Inflammatory macrophage treated with lipopolysaccharide for 1 hour (primary cell): ENCODE data around the gene SAMD10.
"Not testable (repeated sequence)": the region's sequence is repeated elsewhere in the genome, so short reads cannot be mapped to it uniquely, and the experiment has no call there.

Source experiments
- DNase-seq, 2 donors: peaks; one replicate each; pipeline ENCODE4 v3.0.0-alpha.2; 2020 to 2022

Gene SAMD10

DNA sequence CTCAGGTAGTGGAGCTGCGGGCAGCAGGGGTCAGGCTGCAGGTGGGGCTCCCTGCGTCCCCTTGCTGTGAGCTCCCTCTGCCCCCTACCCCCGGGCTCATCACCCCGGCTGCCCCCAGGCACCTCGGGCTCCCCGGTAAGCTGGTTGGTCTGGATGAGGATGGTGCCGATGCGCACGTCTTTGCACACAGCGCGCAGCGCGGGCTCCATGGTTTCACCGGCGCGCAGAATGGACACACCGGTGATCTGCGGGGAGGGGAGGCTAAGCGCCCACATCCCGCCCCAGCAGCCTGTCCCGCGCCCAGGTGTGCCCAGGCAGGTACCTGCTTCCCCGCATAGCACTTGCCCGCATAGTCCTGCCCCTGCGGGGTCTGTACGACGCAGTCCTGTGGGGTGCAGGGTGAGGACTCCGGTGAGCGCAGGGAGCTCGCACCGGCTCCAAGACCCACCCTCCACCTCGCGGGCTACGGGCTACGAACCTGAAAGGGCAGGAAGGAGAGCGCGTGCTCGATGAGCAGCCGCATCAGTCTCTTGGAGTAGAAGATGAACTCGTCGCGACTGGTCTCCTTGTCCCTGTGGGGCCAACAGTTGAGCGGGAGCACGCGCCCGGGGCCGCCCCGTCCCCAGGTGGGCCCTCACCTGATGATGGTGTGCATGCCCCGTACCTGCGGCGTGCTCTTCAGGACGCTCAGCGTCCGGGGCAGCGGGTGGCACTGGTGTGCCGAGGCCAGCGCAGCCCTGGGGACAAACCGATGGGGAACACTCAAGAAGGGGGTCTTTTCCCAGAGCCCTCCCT lies 38.8 kb downstream of the SAMD10 start:
- no peak for DNase-seq

DNA sequence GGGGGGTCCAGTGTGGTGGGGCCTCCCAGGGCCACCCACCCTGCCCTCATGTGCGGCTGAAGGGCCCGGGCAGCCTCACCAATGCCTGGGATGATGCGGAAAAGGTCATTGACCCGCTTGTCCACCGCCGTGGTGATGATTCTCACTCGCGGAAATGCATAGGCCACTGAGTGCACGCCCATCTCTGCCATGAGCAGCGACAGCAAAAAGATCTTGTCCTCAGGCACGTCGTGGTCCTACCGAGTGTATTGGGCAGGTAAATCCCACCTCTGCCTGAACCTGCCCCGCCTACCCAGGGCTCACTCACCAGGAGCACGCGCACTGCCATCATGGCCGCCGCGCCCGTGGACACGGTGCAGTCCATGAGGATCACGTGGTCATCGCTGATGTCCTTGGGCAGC lies 39.4 kb downstream of the SAMD10 start:
- no peak for DNase-seq

DNA sequence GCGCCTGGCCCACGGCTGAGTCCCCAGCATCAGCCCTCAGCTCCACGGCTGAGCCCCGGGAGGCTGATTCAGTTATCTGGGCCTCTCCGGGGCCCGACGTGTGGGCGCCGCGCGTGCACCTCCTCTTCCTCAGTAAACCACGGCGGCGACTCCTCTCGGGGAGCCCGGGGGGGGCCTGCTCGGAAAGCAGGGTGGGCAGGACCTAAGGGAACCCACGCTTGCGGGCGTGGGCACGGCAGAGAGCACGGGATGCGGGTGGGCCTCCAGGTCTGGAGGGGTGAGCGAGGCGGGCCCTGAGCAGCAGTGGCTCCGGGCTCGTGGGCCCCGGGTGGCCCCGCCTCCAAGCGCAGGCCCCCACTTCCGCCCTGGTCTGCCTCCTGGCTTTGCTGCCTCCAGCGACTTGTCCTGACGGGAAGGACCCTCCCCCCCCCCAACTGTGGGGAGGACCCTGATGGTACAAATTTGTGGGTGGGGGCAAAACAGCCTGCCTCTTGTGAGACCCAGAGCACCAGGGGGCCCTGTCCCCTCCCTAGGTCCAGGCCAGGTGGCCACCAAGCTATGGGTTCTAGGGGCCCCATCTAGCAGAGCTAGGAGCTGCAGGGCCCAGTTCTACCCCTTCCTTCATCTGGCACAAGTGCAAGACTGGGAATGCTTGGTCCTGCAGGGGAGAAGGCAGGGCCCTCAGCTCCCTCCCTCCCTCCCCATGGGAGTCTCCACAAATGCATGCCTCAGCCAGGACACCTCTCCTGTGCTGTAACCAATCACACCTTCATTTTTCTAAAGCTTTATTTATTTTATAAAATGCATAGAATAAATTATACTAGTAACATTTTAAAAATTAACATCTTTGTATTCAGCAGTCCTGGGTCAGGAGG lies 40.1 kb downstream of the SAMD10 start:
- DNase-seq: no peak

DNA sequence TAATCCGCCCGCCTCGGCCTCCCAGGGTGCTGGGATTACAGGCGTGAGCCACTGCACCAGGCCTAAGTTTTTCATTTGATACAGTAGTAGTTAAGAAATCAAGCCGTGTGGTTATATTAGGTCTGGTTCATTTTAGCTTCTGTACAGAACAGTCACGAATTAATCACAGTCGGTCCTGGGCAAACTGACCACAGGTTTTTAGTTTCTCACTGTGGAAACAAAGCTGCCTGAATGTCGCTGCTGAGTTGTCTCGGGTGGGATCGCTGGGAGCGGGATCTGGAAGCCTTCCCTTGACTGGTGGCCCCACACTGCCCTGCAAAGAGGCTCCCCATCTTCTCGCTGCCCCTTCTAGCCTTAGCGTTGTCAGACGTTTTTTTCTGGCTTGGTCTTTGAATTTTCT lies 41.8 kb downstream of the SAMD10 start:
- no peak for DNase-seq

DNA sequence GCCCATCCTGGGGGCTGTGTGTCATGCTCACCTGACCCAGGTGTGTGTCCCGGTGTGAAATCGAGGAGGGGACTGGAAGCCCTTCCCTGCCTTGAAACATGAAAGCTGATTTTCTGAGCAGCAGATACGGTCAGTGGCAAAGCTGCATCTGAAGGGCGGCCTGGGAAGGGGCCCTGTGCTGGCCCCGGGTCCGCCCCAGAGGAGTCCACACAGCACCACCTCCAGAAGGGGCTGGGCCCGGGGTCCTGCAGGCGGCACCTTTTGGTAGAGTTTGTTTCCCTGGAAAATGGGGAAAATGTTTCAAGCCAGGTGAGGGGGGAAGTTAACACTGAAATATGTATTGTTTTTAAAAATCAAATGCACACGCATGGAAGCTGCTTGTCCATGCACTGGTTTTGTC lies 44.0 kb downstream of the SAMD10 start:
- DNase-seq: no peak

DNA sequence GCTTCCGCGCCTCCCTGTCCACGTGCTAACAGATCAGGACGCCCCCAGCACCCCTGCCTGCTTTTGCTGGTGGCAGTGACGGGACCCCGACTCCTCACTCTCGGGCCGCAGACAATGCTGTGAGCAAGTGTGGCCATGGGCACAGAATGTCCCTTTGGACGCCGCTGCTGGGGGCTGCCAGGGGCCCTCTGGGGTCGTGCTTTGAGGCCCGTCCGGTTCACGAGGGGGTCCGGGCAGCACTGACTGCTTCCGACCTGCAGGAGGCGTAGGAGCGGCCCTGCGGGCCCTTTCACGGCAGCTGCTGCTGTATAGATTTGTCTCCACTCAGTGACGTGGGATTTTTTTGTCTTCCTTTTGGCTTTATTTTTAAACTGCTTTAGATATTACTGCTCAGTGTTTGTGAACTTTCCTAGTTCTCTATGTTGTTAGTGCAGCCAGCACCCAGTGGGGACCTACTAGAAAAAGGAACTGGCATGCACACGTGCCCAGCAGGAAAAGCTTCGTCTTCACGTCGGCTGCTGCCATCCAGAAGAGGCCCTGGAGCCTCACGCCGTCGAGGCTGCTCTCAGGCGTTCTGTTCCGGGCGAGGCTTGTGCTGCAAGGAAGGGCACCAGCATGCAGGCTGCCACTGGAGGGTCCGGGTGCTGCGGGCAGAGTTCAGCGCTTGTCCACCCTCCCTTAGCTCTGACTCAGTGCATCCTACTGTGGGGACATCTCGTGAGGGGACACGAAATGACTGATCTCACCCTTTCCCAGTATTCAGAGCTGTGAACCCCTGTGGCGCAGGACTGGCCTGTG lies 45.0 kb downstream of the SAMD10 start:
- DNase-seq: no peak

DNA sequence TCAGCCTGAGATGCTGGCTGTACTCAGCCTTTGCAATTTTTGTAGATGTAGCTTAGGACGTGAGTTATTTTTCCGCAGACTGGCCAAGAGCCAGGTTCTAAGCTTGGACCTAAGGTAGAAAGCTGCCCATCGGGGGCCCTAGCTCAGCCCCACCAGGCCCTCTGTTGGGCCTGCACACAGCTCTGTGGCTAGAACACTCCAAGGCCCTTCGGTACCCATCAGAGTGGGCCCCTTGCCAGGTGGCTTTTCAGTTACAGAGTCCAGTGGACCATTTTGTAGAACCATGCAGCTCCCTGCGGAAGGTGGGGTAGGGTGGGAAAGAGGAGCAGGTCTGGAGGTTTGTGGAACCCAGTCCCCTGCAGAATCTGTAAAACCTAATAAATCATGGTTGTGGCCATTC lies 45.8 kb downstream of the SAMD10 start:
- DNase-seq: no peak

DNA sequence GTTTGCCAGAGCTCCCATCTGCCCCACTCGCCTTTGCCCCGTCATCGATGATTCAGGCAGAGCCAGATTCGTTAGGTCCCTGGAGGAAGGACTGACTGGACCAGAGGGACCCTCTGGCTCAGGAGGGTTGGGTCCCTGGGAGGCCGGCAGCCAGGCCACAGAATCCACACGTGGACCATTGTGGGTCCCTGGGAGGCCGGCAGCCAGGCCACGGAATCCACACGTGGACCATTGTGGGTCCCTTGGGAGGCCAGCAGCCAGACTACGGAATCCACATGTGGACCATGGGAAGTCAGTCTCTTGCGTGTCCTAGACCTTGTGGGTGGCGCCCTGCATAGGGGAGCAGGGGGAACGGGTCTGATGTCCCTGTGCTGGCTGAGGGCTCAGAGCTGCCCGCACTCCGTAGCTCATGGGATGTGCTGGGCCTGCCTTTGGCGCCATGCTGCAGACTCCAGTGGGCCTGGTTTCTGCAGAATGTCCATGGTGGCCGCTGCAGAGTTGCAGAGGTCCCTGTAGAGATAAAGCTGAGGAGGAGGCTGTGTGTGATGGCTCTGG lies 46.8 kb downstream of the SAMD10 start:
- no peak for DNase-seq

DNA sequence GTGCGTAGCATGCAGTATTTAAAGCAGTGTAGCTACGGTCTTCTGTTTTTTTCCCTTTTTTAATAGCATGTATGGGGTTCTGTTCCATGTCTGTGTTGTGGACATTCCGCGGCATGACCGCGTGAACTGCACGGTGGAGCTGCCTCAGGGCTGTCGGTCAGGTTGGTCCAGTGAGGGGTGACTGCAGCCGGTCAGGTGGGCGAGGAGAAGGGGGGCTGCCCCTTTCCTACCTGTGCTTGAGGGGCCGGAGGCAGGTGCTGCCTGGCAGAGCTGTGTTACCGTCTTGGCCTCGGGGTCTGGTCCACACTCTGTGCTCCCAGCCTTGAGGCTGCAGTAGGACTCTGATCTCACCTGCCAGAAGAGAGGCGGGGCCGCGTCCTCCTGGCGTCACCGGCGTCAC lies 47.7 kb downstream of the SAMD10 start:
- no peak for DNase-seq

DNA sequence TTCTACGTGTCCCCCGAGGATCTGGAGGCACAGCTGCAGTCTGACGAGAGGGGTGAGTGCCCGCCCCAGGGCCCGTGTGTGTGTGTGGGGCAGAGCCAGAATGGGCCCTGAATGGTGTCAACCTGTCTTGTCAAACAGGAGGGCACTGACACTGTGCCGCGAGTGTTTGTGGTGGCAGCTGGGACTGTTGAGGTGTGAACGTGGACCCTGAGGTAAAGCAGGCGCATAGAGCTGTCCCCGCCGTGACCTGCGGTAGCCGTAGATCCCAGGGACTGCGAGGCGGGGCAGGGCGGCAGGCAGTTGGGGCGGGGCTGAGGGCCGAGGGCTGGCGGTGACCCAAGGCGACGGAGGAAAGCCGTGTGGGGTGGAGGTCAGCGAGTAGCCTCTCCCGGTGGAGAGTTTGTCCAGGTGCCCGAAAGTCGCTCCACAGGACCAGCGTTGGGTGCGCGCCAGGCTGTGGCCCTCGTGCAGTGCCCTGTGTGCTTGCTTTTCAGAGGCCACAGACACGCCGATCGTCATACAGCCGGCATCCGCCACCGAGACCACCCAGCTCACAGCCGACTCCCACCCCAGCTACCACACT lies 48.4 kb downstream of the SAMD10 start:
- DNase-seq: no peak

DNA sequence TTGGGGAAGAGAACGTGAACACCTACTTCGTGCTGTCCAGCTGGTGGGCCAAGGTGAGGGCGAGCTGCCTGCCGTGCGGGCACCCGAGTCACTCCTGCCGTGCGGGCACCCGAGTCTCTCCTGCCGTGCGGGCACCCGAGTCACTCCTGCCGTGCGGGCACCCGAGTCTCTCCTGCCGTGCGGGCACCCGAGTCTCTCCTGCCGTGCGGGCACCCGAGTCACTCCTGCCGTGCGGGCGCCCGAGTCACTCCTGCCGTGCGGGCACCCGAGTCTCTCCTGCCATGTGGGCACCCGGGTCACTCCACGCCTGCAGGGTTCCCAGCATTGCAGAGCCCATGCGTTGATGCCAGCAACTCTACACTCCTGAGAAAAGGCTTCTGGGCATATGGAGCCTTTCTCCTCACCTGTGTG lies 50.0 kb downstream of the SAMD10 start:
- DNase-seq: not testable (repeated sequence)

DNA sequence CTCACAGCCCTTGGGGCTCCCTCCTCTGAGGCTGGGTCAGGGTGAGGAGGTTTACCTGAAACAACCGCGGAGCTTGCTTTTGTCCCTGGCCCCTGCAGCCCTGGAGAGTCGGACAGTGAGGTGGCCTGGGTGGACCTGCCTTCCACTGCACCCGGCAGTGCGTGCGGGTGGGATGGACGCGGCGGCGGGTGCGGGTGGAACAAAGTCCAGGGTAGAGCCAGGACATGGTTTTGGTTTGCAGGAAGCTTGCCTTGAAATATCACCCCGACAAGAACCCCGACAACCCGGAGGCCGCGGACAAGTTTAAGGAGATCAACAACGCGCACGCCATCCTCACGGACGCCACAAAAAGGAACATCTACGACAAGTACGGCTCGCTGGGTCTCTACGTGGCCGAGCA lies 50.4 kb downstream of the SAMD10 start:
- DNase-seq: no peak

DNA sequence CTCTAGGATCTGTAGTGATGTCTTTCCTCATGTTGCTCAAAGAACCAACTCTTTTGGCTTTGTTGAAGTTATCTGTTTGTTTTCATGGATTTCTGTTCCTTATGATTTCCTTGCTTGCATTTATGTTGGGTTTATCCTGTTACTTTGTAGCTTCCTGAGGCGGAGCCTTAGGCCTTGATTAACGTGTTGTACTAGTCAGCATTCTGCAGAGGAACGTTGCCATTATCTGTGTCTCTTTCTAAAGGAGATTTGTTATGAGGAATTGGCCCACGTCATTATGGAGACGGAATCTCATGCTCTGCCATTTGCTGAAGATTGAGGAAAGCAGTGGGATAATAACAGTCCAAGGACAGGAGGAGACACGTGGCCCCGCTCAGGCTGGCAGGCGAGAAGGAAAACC lies 53.1 kb downstream of the SAMD10 start:
- no peak for DNase-seq

DNA sequence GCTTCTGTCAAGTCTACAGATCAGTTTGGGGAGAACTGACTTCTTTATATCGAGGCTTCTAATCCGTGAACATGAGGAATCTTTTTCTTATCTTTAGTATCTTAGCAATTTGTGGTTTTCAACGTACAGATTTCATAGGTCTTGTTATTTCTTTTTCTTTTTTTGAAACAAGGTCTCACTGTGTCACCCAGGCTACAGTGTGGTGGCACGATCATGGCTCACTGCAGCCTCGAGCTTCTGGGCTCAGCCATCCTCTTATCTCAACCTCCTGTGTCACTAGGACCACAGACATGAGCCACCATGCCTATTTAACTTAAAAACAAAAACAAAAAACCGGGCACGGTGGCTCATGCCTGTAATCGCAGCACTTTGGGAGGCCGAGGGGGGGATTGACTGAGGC lies 55.2 kb downstream of the SAMD10 start:
- DNase-seq: no peak
